ENCODE results near the gene REL.

DNA sequence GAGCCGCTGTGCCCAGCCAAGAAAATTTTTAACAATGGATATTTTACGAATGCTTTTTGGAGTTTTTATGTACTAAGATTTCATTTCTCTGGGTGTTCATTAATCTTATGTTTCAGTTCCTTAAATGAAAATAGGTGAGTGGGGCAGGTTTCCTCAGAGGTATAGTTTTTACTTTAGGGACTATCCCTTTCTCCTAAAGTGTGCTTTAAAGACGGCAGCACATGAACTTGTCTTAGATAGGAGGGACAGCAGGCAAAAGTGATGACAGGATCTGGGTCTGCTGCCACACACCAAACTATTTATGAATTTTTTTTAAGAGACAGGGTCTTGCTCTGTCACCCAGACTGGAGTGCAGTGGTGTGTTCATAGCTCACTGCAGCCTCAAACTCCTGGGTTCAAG lies 8.0 kb upstream of the REL start:
- TF ChIP-seq ZFP30 (CRISPR knock-in tag; IDR thresholded peaks at IDR 0.05) (no peak), CREB5 (CRISPR knock-in tag; IDR thresholded peaks at IDR 0.05; ENCODE audit: low read depth) (no peak), ZFP3 (CRISPR knock-in tag; IDR thresholded peaks at IDR 0.05) (no peak), ZC3H10 (CRISPR knock-in tag; IDR thresholded peaks at IDR 0.05) (no peak), ARNTL (CRISPR knock-in tag; IDR thresholded peaks at IDR 0.05; ENCODE audit: borderline replicate concordance, low read depth) (no peak), OSR1 (CRISPR knock-in tag; IDR thresholded peaks at IDR 0.05) (no peak), CSDC2 (CRISPR knock-in tag; IDR thresholded peaks at IDR 0.05) (no peak), RARB (CRISPR knock-in tag; IDR thresholded peaks at IDR 0.05) (no peak)

Data from SK-N-SH treated with all-trans-retinoic acid at 6 μM for 48 hours (cell line).